NCI-H1436 (cell line): ENCODE results near the gene CREG1.
"Not testable (repeated sequence)": the region's sequence is repeated elsewhere in the genome, so short reads cannot be mapped to it uniquely, and the experiment has no call there.

Experiments
- DNase-seq: peaks from one replicate; lab custom pipeline; 2025; lab: John Stamatoyannopoulos, UW

CREG1 gene

GRCh38 chr1:167553136-167554027, at the start of gene CREG1:
Gene CREG1 (minus strand): TSS chr1:167553762.
- peak; percentile 85 for DNase-seq

DNA sequence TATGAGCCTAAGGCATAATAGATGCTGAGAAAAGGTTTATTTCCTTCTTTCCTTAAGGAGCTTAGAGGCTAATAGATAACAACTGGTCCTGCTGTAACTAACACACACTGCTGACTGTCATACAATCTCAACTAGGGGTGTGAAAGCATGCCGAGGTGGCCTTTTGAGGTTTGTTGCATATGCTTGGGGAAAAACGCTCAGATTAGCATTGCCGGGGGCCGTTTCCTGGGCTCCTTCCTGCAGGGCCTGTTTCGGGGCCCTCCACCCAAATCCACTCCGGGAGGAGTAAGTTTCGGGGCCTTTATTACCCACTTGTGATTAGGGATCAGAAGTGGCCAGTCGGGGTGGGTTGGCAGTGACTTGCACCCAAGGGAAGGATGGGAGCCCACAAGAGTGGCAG, 49.3 kb upstream of the CREG1 start:
- DNase-seq: no peak

DNA sequence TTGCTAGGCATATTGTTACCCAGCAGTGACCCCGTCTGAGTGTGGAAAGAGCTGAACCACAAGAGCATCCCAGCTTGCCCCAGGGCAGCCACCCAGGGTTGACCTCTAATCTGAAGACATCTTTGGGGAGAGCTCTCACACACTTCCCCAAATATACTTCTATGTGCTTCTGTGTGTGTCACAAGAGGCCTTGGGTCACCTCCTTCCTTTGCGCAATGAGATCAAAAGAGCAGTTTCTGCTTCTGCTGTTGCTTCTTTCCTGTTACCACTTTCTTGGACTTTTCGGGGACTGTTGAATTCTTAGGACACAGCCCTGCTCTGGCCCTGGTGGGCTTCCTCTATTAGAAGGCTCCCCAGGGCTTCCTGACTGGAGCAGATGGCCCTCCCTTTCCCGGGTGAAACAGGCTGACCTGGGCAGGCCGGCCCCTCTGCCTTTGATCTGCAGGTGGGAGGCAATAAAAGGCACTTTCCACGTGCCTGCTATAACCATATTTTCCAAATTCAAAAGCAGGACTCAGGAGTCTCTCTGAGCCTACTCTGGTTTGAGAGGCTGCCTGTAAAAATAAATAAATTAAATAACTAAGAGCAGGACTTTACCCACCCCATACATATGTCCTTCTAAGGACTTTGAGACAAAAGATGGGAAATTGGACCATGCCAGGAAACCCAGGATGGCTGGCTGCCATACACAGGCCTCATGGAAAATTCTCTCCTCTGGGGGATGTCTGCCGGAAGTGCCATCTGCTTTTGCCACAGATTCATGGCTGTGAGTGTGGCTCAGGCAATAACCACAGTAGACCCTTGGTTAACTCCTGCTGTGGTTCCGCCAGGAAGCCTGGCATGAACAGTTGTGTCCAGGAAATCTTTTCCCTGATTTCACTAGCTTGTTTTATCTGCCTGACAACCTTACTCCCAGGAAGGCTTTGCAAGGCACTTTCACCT, 48.2 kb upstream of the CREG1 start:
- DNase-seq: no peak

DNA sequence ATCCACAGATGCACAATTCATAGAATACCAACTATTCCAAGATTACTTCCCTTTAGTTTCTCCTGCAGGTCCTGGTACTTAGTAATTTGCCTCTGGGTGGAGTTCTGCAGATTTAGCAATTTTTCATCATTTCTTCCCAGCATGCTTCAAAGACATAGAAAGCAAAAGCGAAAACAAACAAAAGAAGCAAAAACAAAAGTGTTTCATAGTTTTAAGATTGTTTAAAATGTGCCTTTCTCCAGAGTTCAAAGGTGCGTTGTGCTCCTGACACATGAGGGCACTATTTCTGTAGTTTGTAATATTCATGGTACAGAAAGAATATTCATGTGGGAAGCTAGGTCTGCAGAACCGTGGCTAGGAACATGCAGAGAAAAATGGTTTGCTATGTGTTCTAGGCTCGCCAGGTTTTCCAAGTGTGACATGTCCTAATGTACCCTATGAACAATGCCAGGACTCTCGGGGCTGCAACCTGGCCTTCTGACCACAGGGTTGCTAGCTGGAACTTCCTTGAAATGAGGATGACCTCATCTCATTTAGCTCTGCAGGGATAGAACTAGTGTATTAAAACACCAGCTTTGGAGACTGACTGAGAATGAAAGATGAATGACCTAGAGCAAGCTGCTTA, 46.5 kb upstream of the CREG1 start:
- no peak for DNase-seq

DNA sequence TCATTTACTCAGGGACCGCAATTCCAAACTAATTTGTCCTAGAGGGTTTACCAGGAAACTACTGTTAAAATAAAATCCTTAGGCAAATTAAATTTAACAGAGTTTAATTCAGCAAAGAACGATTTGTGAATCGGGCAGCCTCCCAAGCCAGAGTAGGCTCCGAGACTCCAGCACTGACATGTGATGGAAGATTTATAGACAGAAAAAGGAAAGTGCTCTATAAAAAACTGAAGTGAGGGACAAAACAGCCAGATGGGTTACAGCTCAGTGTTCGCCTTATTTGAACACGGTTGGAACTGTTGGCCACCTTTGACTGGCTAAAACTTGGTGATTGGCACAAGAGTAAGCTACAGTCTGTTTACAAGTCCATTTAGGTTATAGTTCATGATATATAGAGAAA, 41.3 kb upstream of the CREG1 start:
- DNase-seq: no peak

- no peak for DNase-seq
Observed at GRCh38 chr1:167593860-167594259, 40.3 kb upstream of the CREG1 start.

DNA sequence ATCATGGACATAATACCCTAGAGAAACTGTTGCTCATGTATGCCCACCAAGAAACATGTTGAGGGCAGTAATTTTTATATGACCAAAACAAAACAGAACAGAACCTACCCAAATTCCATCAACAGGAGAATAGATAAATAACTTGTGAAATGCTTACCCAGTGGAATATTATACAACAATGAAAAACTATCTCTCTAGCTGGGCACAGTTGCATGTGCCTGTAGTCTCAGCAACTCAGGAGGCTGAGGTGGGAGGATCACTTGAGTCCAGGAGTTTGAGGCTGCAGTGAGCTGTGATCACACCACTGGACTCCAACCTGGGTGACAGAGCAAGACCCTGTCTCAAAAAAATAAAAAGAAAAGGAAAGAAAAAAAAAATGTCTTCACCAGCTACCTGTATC, 38.9 kb upstream of the CREG1 start:
- no peak for DNase-seq

DNA sequence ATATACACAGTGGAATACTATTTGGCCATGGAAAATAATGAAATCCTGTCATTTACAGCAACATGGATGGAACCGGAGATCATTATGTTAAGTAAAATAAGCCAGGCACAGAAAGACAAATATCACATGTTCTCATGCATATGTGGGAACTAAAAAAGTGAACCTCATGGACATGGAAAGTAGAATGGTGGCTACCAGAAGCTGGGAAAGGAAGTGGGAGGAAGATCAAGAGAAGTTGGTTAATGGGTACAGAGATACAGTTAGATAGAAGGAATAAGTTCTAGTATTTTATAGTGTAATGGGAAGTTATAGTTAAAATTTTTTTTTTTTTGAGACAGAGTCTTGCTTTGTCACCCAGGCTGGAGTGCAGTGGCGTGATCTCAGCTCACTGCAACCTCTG, 34.8 kb upstream of the CREG1 start:
- DNase-seq: no peak

GRCh38 chr1:167587872-167588271, 34.3 kb upstream of the CREG1 start:
- no peak for DNase-seq

- DNase-seq: no peak
Observed at GRCh38 chr1:167587342-167587741, 33.8 kb upstream of the CREG1 start.

DNA sequence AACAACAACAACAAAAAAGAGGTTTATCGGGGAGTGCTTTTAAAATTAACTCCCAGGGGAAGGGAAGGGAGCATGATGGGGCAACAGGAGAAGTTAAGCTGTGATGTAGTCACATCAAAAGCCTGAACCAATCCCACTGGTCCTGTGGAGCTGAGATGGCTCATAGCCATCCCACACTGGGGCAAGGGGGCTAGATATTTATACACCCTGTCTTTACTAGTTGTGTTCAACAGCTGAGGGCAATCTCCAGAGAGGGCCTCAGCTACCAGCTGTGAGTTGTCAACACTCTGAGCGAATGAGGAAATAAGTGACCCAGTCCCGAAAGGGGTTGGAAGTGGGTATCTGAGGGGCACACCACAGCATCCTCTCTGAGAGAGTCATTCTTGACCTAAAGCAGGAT, 31.0 kb upstream of the CREG1 start:
- no peak for DNase-seq

- no peak for DNase-seq
Observed at GRCh38 chr1:167582722-167583121, 29.2 kb upstream of the CREG1 start.

- DNase-seq: no peak
Observed at GRCh38 chr1:167582064-167582463, 28.5 kb upstream of the CREG1 start.

GRCh38 chr1:167579986-167580385, 26.4 kb upstream of the CREG1 start:
- no peak for DNase-seq

- DNase-seq: no peak
Observed at GRCh38 chr1:167578939-167579521, 25.5 kb upstream of the CREG1 start.

DNA sequence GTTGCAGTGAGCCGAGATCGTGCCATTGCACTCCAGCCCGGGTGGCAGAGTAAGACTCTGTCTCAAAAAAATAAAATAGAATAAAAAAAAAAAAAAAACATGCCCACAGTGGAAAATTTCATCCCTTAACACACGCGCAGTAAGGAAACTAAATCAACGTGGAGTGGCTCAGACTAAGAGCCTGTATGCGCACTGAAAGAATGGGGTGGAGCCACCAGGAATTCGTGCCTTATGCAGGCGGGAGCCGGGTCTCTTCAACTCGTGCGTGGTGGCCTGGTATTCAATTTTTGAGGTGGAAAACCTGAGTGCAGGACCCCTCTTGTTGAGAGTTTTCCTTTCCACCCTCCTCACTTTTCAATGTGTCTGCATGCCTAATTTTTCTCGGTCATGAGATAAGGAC, 22.1 kb upstream of the CREG1 start:
- DNase-seq: no peak

DNA sequence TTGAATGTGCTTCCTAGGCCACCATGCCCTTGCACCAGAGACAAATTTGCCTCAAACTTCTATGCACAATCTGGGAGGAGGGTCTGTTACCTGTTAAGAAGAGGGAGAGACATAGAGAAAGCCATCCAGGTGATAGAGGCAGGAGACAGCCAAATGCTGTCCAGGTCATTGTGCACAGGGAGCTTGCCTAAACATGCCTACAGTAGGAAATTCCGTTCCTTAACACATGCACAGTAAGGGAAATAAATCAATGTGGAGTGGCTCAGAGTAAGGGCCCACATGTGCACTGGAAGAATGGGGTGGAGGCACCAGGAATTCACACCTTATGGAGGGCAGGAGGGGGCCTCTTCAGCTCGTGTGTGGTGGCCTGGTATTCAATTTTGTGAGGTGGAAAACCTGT, 19.5 kb upstream of the CREG1 start:
- no peak for DNase-seq

GRCh38 chr1:167570712-167571111, 17.1 kb upstream of the CREG1 start:
- DNase-seq: not testable (repeated sequence)

DNA sequence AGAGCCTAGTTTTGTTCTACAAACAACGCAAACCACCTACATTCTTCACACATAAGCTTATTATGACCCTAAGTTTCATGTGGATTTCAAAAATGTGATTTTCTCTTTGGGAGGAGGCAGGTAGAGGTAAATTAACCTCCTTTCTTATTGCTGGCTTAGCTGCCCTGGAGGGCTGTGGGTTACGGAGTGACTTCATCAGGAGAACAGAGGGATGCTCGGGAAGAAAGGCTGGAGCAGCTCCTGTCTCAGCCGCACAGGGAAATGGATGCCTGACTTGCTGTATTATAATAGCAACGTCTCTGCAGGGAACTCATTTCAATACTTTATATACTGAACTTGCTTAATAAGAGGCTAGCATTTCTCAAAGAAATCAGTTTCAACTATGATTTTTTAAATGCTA, 14.1 kb upstream of the CREG1 start:
- DNase-seq: no peak

DNA sequence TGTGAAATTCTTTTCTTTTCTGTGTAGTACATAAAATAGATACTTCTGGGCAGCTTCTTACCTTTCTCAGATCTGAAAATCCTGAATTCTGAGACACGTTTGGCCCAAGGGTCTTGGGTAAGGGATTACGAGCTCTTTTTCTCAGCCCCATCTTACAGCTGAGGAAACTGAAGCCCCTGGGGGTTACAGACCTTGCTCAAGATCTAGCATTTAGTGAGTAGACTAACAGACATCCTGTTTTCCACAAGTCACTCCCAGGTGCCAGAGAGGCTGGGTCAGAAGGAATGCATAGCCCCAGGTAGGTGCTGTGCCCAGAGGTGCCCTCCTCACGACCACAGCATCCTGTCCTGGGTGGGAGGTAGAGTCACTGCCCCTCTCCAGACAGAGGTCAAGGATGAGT, 13.2 kb upstream of the CREG1 start:
- DNase-seq: no peak

DNA sequence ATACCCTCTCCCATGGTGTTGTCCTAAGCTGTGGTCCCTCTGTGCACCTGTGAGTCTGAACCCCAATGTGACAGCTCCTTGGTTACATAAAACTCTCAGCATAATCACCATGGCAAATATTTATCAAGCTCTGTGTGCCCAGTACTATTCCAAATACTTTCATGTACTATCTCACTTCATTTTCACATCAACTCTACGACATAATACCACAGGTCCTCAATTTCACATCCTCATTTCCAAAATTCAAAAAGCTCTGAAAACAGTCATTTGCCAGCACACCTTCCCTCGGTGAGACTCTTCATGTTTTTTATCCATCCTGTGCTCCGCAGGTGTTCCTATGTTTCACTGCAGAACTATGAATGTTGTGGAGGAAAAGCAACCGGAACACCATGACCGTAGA, 12.4 kb upstream of the CREG1 start:
- DNase-seq: no peak

- DNase-seq: no peak
Observed at GRCh38 chr1:167564612-167565270, 11.2 kb upstream of the CREG1 start.
